Activated CD4-positive, CD25-positive, alpha-beta regulatory T cell treated with anti-CD3 and anti-CD28 coated beads, Interleukin-2, amount 50 U/mL, for 16 hours (primary cell): Measurements from ENCODE around the gene CAVIN1.
"Not testable (repeated sequence)": the region's sequence is repeated elsewhere in the genome, so short reads cannot be mapped to it uniquely, and the experiment has no call there.

Experiments
- DNase-seq: peaks from one replicate; pipeline ENCODE4 v3.0.0-alpha.2; 2020; ENCODE audit warnings: low read depth, low spot score

Gene CAVIN1

DNA sequence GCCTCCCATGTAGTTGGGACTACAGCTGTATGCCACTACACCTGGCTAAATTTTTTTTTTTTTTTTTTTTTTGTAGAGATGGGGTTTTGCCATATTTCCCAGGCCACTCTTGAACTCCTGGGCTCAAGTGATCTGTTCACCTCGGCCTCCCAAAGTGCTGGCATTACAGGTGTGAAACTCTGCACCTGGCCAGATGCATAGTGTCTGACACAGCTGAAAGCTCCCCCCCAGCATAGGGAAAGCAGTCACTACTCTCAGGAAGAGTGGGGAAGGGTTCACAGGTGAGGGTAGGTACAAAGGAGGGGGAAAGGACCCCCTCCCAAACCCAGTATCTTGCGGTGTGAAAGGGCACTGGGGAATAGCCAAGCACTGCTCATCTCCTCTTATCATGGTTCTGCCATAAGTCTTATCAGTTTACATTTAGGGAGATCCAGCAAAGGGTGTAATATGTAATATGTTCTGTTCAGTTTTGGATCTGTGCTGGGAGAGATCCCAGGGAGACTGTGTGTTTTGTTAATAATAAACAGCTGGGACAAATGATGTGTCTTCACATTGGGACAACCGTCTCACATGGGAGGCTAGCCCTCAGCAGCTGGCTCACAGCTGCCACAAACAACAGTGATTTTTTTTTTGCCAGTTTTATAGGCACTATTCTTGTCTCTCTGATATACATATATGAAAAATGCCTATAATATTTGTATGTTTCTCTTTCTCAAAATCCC is 6.8 kb upstream of the CAVIN1 start:
- DNase-seq, result no peak

DNA sequence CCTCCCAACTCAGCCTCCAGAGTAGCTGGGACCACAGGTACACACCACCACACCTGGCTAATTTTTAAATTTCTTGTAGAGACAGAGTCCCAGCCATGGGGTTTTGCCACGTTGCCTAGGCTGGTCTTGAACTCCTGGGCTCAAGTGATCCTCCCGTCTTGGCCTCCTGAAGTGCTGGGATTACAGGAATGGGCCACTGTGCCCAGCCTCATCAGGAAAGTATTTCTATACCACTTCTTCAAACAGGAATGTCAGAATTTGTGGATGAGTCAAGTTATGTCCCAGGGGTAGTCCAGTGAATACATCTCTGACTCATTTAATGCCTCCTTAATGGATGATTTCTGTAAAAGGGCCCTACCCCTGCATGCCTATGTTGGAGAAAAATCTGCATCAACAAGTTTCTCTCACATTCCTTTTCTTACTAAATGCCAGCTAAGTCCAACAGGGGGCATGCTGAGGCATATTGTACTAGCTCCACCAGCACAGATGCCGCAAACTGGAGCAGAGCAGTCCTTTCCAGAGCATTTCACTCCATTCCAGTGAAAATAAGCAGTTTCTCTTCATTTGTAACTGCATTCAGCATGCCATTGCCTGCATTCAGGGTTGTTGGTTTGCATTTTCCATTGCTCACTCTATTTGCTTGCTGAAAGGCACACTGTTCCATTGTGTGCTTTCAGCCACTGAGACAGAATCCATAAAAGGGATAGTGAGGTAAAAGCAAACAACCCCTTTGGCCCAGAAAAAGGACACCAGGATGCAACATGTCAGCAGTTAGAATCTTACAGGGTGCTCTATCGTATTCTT is 5.3 kb upstream of the CAVIN1 start:
- DNase-seq, result no peak

DNA sequence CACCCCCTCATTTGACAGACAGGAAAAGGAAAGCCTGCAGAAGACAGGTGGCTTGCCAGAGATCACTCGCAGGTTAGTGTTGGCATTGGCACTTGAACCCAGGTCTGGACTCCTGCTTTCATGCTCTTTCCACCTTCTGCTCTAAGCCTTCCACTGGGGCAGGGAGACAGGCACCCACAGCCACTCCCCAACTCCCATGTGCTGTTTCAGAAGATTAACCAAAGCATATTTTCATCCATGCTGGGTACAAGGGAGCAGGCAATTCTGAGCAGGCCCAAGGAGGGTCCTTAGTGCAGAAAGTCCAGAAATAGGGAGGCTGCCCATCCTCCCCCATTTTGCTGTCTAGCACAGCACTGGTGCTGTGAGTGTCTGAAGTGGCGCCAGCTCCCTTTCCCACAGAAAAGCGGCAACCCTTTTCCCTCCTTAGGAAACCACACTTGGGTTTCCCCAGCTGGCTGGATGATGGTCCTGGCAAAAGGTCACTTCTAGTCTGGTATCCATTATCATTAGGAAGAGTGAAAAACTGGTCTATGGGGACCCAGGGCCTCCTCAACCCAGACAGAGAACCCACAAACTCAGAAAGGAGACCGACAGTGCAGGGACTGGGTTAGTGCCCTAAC is 2.0 kb upstream of the CAVIN1 start:
- DNase-seq, result no peak

DNA sequence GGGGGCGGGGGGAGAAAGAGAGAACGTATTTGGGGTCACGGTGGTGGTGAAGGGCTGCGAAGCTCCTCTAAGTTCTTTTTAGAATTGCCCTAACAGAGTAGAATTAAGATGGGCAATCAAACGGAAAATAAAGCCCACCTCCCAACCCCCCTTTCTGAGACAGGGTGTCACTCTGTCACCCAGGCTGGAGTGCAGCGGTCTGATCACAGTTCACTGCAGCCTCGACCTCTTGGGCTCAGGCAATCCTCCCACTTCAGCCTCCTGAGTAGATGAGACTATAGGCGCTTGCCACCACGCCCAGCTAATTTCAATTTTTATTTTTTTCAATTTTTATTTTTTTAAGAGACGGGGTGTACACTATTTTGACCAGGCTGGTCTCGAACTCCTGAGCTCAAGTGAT is 710 bp upstream of the CAVIN1 start:
- DNase-seq, result no peak

DNA sequence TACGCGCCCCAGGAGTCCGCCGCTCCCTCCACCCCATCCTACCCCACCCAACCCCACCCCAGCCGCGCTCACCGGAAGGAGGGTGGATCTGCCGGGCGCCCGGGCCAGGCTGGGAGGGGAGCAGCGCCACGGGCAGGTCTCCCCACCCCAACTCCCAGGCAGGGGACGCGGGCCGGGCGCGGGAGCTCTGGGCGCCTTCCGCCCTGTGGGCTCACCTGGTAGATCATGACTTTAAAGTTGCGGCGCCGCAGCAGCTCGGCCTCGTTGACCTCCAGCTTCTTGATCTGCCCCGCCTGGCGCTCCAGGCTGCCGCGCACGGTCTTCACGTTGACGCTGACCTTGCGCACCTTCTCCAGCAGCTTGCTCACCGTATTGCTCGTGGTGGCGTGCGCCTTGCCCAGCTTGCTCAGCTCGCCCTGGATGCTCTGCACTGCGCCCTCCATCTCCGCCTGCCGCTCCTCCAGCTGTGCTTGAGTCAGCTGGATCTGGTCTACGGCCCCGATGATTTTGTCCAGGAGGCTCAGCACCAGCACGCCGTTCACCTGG is 571 bp downstream of the CAVIN1 start:
- DNase-seq, result no peak

DNA sequence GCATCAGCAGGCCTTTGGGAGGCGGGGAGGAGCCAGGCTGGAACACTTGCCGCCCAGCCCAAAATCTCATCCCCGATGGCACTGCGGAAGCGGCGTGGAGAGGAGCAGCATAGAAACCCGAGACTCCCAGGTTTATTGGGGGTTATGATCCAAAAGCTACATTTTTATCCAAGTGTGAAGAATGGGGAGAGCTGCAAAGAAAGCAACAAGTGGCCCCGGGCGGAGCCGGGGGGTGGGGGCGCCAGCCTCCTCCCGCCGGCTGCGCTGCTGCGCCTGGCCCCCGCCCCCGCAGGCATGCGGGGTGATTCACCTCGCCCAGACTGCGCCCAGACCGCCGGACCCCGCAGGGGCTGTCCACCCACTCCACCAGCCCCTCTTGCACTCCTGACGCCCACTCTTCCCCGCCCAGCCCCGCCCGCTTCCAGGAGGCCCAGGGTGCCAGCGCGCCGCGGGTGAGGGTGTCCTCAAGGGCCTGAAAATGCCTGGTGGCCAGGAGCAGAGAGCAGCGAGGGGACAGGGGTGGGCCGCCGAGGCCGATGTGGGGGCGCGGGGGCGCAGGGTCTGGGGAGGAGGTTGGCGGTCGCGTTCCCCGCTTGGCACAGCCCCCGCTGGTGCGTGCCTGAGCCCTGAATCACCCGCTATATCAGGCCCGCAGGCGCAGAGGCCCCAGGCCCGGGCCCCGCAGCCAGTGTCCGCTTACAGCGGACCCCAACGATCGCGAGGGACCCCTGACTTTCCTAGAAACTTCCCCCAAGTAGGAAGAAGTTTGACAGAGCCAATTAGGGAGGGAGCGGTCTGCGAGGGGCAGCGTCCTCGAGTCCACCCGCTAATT is 1.3 kb downstream of the CAVIN1 start:
- DNase-seq, result no peak

DNA sequence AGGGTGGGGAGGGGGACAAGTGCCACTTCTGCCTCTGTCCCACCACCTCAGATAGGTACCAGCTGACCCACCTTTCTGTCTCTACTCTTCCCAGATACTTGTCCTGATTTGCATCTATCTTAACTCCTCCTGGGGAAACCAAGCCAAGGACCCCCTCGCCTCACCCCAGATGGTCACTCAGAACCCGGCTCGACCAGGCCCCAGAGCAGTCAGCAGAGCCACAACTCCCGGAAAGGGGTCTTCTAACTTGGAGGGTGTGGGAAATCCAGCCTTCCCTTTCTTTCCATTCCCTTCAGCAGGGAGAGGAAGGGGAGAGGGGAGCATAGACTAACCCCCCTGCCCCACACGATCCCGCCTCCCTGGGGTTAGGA is 1.9 kb downstream of the CAVIN1 start:
- no peak for DNase-seq

DNA sequence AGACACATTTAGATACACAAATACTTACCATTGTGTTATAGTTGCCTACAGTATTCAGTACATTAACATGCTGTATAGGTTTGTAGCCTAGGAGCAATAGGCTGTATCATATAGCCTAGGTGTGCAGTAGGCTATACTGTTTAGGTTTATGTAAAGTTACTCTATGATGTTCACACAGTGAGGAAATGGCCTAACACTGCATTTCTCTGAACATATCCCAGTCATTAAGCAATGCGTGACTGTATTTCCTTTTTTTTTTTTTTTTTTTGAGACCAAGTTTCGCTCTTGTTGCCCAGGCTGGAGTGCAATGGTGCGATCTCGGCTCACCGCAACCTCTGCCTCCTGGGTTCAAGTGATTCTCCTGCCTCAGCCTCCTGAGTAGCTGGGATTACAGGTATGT is 5.1 kb downstream of the CAVIN1 start:
- DNase-seq, result not testable (repeated sequence)

DNA sequence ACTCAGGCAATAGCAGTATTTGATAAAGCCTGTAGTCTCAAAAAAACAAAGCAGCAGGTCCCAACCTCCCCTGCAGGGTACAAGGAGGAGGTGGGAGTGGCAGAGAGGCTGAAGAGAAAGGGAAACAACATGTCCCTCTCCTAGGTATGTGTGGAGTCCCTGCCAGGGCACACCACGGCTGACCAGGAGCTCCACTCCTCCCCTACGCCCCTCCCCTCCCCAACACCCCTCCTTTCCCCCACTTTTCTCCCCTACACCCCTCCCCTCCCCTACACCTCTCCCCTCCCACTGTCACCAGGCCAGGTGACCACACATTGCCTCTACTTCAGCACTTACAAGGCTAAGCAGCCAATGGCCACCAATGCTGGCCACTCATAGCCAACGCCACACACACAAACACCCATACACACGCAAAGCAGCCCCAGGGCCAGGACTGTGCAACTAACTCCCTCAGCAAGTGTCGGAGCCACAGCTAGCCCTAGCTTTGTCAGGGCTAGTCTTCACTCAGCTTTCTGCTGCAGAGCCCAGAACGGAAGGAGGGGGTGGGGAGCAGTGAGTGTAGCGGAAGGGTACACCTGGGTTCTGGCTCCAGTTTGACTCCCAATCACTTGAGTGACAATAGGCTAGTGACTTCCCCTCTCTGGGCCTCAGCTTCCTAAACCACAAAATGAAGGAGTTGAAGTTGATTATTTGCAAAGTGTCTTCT is 8.2 kb downstream of the CAVIN1 start:
- peak; percentile 11 for DNase-seq

DNA sequence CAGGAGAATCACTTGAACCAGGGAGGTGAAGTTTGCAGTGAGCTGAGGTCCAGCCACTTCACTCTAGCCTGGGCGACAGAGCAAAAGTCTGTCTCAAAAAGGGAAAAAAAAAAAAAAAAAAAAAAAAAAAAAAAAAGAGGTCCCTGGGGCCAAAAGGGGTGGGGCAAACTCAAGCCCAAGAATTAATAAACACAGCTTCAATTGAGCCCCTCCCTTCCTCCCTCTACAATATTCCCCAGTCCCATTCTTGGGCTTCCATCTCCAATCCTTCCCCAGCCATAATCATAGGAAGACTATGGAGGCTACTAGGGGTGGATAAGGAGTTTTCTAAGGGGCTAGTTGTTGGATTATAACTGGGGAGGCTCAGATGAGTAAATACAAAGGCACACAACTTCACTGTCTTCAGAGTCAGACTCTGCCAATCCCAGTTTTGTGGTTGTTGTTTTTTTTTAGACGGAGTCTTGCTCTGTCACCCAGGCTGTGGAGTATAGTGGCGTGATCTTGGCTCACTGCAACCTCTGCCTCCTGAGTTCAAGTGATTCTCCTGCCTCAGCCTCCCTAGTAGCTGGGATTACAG is 9.5 kb downstream of the CAVIN1 start:
- DNase-seq, result no peak

DNA sequence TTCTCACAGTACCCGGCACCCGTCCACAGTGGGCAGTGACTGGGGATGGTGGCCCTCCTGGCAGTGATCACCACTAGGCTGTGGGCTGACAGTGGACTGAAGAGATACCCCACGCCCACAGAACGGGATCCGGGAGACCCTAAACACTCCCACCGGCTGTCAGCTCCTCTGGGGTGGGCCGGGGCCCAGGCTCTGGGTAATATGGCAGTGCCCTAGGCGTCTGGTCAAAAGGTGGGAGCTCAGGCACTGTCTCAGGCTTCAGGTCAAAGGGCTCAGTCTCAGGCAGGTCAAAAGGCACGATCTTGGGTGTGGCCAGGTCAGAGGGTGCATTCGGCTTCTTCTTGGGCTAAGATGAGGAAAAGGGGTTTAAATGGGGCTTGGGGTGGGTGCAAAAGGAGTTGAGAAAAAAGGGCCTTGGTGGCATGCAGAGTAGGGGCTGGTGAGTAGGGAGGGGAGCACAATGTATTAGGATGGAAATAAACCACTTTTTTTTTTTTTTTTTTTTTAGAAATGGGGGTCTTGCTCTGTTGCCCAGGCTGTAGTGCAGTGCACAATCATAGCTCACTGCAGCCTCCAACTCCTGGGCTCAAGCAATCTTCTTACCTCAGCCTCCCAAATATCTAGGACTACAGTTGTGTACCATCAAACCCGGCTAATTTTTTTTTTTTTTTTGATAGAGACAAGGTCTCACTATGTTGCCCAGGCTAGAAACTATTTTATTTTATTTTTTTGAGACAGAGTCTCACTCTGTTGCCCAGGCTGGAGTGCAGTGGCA is 11.0 kb downstream of the CAVIN1 start:
- no peak for DNase-seq

DNA sequence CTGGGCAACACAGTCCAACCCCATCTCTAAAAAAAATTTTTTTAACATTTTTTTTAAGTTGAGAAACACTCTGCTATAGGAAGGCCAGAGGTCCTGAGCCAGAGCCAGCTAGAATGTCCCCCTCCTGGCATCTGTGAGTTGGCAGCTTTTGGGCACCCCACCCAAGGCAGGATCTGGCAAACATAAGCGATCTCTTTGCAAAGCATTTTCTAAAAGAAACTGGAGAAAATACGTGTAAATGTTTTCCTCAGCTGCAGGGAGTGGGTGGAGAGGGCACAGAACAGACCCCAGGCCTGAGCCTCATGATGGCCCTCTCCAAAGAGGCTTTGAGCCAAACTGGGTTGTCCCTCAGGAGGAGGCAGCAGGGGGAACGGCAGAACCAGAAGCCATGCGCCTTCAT is 11.7 kb downstream of the CAVIN1 start:
- DNase-seq, result no peak

DNA sequence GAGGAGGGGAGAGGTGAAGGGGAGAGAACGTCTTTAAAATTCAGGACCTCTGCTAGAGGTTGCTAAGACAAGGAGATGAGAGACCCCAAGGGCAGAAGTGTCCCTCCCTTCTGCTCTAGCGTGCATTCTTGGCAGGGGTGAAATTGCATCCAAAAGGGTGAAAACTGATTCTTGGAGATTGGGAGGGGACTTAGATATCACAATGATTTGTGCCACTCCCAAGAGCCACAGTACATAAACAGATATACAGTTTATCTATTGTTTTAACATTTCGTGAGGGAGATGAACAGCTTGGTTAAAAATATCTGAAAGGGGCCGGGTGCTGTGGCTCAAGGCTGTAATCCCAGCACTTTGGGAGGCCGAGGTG is 12.8 kb downstream of the CAVIN1 start:
- DNase-seq, result no peak

DNA sequence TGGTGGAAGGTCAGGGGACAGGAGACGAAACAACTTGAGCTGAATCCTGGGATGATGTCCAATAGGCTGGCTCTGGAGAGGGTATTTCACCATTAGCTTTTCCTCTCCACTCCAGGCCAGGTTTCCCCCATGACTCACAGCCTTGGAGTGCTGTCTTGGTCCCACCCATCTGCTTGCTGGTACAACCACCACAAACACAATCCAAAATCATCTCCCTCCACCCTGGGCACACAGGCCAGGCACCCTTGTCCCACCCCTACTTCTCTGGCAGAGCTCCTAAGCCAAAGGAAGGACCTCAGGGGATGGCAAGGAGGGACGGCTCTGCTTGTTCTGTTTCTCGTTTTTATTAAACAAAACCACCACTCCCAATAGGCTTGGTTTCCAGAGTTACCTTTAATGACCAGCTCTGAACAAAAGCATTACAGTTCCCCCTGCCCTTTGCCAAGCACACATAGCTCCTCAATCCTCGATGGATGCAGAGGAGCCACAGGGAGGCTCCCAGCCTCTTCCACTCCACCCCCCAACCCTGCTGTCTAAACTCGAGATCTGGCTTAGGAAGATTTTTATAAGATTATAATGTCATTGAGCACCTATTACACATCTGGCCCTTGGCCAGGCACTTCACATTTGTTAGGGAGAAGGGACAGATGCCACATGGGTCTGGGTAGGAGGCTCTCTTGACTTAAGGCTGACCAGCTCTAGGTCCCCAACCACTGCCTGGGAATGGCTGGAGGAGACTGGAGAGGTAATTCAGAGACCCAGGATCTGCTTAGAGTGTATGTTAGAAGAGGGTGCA is 13.3 kb downstream of the CAVIN1 start:
- no peak for DNase-seq

DNA sequence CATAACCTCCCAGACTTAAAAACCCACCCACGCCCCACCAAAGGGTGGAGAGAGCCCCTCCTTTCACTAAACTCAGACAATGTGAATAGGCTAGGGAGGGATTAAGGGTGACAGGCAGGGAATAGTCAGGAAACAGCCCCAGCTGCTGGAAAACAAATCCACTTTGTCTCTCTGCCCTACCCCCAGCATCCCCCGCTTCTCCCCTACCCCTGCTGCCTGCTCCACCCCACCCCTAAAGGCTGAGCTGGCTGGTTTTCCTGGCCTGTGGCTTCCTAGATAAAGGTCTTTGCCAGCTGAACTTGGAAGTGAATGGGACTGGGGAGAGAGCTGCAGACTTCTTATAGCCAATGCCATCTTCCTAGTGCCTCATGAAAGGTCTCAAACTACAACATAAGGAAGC is 15.0 kb downstream of the CAVIN1 start:
- no peak for DNase-seq

DNA sequence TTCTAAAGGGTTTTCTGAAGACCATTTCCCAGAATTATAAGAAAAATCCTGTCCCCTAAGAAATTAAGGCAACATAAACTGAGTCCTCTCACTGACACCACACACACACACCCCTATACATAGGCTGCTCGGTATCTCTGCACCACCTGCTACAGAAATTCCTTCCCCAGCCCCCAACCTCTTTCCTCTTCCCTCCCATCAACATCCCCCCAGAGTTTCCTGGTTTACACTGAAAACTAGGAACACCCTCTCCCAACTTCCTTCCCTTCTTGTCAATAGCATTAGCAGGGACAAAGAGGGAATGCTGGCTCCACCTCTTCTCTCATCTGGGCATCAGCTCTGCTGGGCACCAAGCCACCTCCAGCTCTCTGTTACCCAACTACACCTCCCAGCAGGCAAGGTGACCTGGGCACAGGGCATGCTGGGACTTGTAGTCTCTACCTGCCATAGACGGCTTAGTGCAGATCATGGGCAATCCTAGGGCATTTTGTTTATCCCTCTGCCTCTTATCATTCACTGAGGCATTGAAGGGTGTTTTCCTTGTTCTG is 15.7 kb downstream of the CAVIN1 start:
- DNase-seq, result peak; percentile 26

DNA sequence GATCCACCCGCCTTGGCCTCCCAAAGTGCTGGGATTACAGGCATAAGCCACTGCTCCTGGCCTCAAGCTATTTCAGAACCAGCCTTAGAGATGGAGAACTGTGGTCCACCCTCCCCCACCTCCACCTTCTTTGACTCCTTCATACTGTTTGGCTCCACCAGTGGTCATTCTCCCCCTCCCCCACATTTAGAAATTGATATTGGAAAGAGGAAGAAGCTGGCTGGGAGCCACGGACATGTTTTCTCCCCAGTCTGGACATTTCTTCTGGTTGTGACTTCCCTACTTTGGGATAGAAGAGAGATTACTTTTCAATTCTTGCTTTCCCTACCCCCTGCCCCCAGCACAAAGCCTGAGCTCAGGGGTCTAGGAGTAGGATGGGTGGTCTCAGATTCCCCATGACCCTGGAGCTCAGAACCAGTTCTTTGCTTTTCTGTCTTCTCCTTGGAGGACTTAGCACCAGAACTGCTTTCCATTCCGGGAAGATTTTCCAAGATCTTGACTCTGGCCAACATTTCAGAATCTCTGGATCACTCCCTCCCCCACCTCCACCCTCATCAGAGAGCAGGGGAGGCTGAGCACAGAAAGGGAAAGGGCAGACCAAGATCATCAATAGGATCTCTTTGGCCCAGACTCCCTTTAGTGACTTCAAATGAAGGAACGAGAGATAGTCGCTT is 16.3 kb downstream of the CAVIN1 start:
- no peak for DNase-seq

DNA sequence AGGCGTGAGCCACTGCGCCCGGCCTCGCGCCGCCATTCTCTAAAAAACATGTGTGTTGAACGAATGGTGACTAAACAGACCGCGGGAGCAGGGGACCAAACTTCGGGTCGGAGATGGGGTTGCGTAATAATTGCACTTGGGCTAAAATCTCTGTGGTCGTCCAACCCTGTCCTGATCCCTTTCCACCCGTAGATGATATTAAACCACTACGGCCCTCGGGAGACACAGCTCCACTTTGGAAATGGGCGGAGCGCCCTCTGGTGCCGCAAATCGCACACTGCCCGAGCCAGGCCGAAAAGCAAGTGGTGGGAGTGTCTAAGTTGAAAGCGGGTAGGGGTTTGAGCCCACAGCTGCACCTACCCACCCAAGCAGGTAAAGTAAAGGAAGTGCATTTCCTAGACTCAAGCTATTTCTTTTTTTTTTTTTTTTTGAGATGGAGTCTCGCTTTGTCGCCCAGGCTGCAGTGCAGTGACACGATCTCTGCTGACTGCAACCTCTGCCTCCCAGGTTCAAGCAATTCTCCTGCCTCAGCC is 17.0 kb downstream of the CAVIN1 start:
- DNase-seq, result peak; percentile 70
